ENCODE data around the gene CASTOR2.
"Not testable (repeated sequence)": the region's sequence is repeated elsewhere in the genome, so short reads cannot be mapped to it uniquely, and the experiment has no call there.

CASTOR2 gene

GRCh38 chr7:74996361-74996760, 31.9 kb downstream of the CASTOR2 start:
- not testable (repeated sequence) for DNase-seq

- DNase-seq: peak; percentile 24
Observed at GRCh38 chr7:74997811-74998210, 33.3 kb downstream of the CASTOR2 start.

- not testable (repeated sequence) for DNase-seq
Observed at GRCh38 chr7:75001356-75001755, 36.9 kb downstream of the CASTOR2 start.

GRCh38 chr7:75010036-75010435, 45.5 kb downstream of the CASTOR2 start:
- no peak for DNase-seq

GRCh38 chr7:75017832-75018231, 53.3 kb downstream of the CASTOR2 start:
- DNase-seq: no peak

GRCh38 chr7:75018570-75019364, 54.3 kb downstream of the CASTOR2 start:
- DNase-seq: no peak

- DNase-seq: no peak
Observed at GRCh38 chr7:75019800-75020199, 55.3 kb downstream of the CASTOR2 start.

GRCh38 chr7:75024922-75025321, 60.4 kb downstream of the CASTOR2 start:
- no peak for DNase-seq

GRCh38 chr7:75028299-75028698, 63.8 kb downstream of the CASTOR2 start:
- no peak for DNase-seq

GRCh38 chr7:75033064-75033463, 68.6 kb downstream of the CASTOR2 start:
- DNase-seq: no peak

GRCh38 chr7:75033826-75034225, 69.3 kb downstream of the CASTOR2 start:
- DNase-seq: no peak

GRCh38 chr7:75038508-75038907, 74.0 kb downstream of the CASTOR2 start:
- no peak for DNase-seq

GRCh38 chr7:75039166-75039565, 74.7 kb downstream of the CASTOR2 start:
- DNase-seq: no peak

- no peak for DNase-seq
Observed at GRCh38 chr7:75039709-75040108, 75.2 kb downstream of the CASTOR2 start.

- DNase-seq: no peak
Observed at GRCh38 chr7:75040512-75040911, 76.0 kb downstream of the CASTOR2 start.

GRCh38 chr7:75042286-75042685, 77.8 kb downstream of the CASTOR2 start:
- DNase-seq: no peak

GRCh38 chr7:75042831-75043703, 78.6 kb downstream of the CASTOR2 start:
- DNase-seq: no peak

GRCh38 chr7:75045881-75046280, 81.4 kb downstream of the CASTOR2 start:
- no peak for DNase-seq

GRCh38 chr7:75048435-75049379, 84.2 kb downstream of the CASTOR2 start:
- DNase-seq: no peak

- no peak for DNase-seq
Observed at GRCh38 chr7:75049817-75050216, 85.3 kb downstream of the CASTOR2 start.

GRCh38 chr7:75050501-75050900, 86.0 kb downstream of the CASTOR2 start:
- no peak for DNase-seq

- no peak for DNase-seq
Observed at GRCh38 chr7:75054744-75055143, 90.2 kb downstream of the CASTOR2 start.

GRCh38 chr7:75055155-75055554, 90.7 kb downstream of the CASTOR2 start:
- DNase-seq: no peak
